Vagina (tissue), 2 donors: Measurements from ENCODE around the gene HOXD11. TPM values are rescaled to one million over a fixed set of nuclear protein-coding genes. Genes with fewer than 3 reads are reported as not detected.

Experiments used
- DNase-seq, 2 donors: peaks; one replicate each; pipeline ENCODE4 v3.0.0-alpha.2; 2017; ENCODE audit errors: extremely low spot score in 2 of 2
- H3K27ac ChIP-seq: fragments of 200-600 bp; sonication (generic); one replicate; pipeline ENCODE4 v1.5.1; 2019
- H3K27me3 ChIP-seq: fragments of 200-600 bp; sonication (generic); one replicate; pipeline ENCODE4 v1.5.1; 2019
- H3K36me3 ChIP-seq, 2 donors: fragments of 200-600 bp; sonication (generic); one replicate each; pipeline ENCODE4 v1.5.1; 2017 to 2019
- H3K4me1 ChIP-seq: fragments of 200-600 bp; sonication (generic); one replicate; pipeline ENCODE4 v1.5.1; 2019
- H3K4me3 ChIP-seq, 2 donors: fragments of 200-600 bp; sonication (generic); 1 replicate in 1 of 2; 2 replicates in 1 of 2; pipeline ENCODE4 v1.5.1; 2016 to 2019
- H3K9me3 ChIP-seq: fragments of 200-600 bp; sonication (generic); one replicate; pipeline ENCODE4 v1.5.1; 2019
- CTCF ChIP-seq, 3 experiments: fragments of 450-650 bp in 2 of 3; fragments of 200-600 bp in 1 of 3; sonication (generic) in 1 of 3; IDR thresholded peaks; one replicate each; pipeline ENCODE4 v1.5.1; 2017 to 2019; ENCODE audit warnings: antibody characterized with exemption in 3 of 3, mild to moderate bottlenecking in 2 of 3, moderate library complexity in 2 of 3
- POLR2A ChIP-seq, 2 donors: fragments of 450-650 bp; IDR thresholded peaks; one replicate each; pipeline ENCODE4 v1.6.1; 2017; ENCODE audit warnings: antibody characterized with exemption in 2 of 2, mild to moderate bottlenecking in 2 of 2, moderate library complexity in 2 of 2
- POLR2AphosphoS5 ChIP-seq, 2 donors: sonication (generic); formaldehyde crosslinking; IDR thresholded peaks; one replicate each; pipeline ENCODE4 v1.9.0; 2017; ENCODE audit warnings: antibody characterized with exemption in 2 of 2, mild to moderate bottlenecking in 2 of 2, low read depth in 1 of 2; ENCODE audit not compliant: insufficient read depth in 1 of 2
- intact Hi-C: fragments of 100-400 bp; cut with DNase I; formaldehyde crosslinking; loops from one replicate; pipeline ENCODE4 v1.15.1; 2023
- total RNA-seq: library from RNA; depleted of rRNA; stranded (reverse); fragments of >200 nt; gene quantifications from one replicate; pipeline ENCODE4 v1.2.3, GENCODE V29; 2016

The HOXD11 gene
- total RNA-seq, 1 donor from 2014 or later: 19.4 TPM

GRCh38 chr2:176118601-176119339 is 11.7 kb downstream of the HOXD11 start:
- Histone ChIP-seq H3K27ac (peak overlapping the region; percentile 76), H3K4me3 (peak overlapping the region; percentile 15 to 40), H3K27me3 (no peaks in the 10 kb centered on the region), H3K4me1 (peaks cover 24% of the 10 kb centered on the region), H3K36me3 (peaks cover 0 to 7% of the 10 kb centered on the region in 2 donors), H3K9me3 (no peaks in the 10 kb centered on the region)
- TF ChIP-seq CTCF (IDR thresholded peaks at IDR 0.05): no peak
- no peak for TF ChIP-seq POLR2AphosphoS5 (IDR thresholded peaks at IDR 0.05; ENCODE audit: insufficient read depth in 1 of 2, low read depth in 1 of 2)
- no peak for TF ChIP-seq POLR2A (IDR thresholded peaks at IDR 0.05)
- no peak for DNase-seq
- intact Hi-C loops: no loop called here

- H3K27me3 ChIP-seq: no peaks in the 10 kb centered on the region
- H3K4me1 ChIP-seq: peaks cover 21% of the 10 kb centered on the region
- H3K9me3 ChIP-seq: no peaks in the 10 kb centered on the region
- peaks cover 0 to 7% of the 10 kb centered on the region in 2 donors for H3K36me3 ChIP-seq
- H3K4me3 ChIP-seq: no peak overlapping the region
- H3K27ac ChIP-seq: peak overlapping the region; percentile 77
- no peak for DNase-seq
- intact Hi-C loops: loop anchor here (5.0 to 10.0 kb wide), 2 partner anchors 697 to 1024 kb away; no protein-coding TSS in a partner anchor
- TF ChIP-seq POLR2A (IDR thresholded peaks at IDR 0.05) (no peak), POLR2AphosphoS5 (IDR thresholded peaks at IDR 0.05; ENCODE audit: insufficient read depth in 1 of 2, low read depth in 1 of 2) (no peak), CTCF (IDR thresholded peaks at IDR 0.05) (no peak)
Measured at GRCh38 chr2:176120364-176121189, 13.5 kb downstream of the HOXD11 start.

GRCh38 chr2:176121190-176122051 is 14.3 kb downstream of the HOXD11 start:
- H3K9me3 ChIP-seq: no peaks in the 10 kb centered on the region
- peaks cover 0 to 7% of the 10 kb centered on the region in 2 donors for H3K36me3 ChIP-seq
- peak overlapping the region; percentile 77 for H3K27ac ChIP-seq
- H3K4me1 ChIP-seq: peaks cover 14% of the 10 kb centered on the region
- H3K4me3 ChIP-seq: peak overlapping the region; percentile 33 to 47
- TF ChIP-seq CTCF (IDR thresholded peaks at IDR 0.05) (no peak), POLR2A (IDR thresholded peaks at IDR 0.05) (no peak), POLR2AphosphoS5 (IDR thresholded peaks at IDR 0.05; ENCODE audit: insufficient read depth in 1 of 2, low read depth in 1 of 2) (no peak)
- H3K27me3 ChIP-seq: no peaks in the 10 kb centered on the region
- intact Hi-C loops: loop anchor here (5.0 to 10.0 kb wide), 2 partner anchors 696 to 1023 kb away; no protein-coding TSS in a partner anchor
- no peak for DNase-seq

- Histone ChIP-seq H3K27me3 (no peaks in the 10 kb centered on the region), H3K27ac (peak overlapping the region; percentile 77), H3K4me1 (peaks cover 12% of the 10 kb centered on the region), H3K36me3 (peaks cover 0 to 6% of the 10 kb centered on the region in 2 donors), H3K4me3 (peak overlapping the region; percentile 33 to 47), H3K9me3 (no peaks in the 10 kb centered on the region)
- intact Hi-C loops: loop anchor here (5.0 to 10.0 kb wide), 2 partner anchors 695 to 1023 kb away; no protein-coding TSS in a partner anchor
- no peak for DNase-seq
- peak in 1 of 2 donors; percentile 50 for TF ChIP-seq POLR2AphosphoS5 (IDR thresholded peaks at IDR 0.05; ENCODE audit: insufficient read depth in 1 of 2, low read depth in 1 of 2)
- TF ChIP-seq CTCF (IDR thresholded peaks at IDR 0.05): no peak
- TF ChIP-seq POLR2A (IDR thresholded peaks at IDR 0.05): no peak
Measured at GRCh38 chr2:176122052-176122682, 15.1 kb downstream of the HOXD11 start.
